GM12801 (cell line): ENCODE results near the gene CAMTA1.

Experiments used
- TF ChIP-seq, protein P1 (sequence below): IDR thresholded peaks from one replicate; pipeline ENCODE4 v1.5.1; 2011; ENCODE audit warnings: control low read depth; ENCODE audit not compliant: insufficient read length; ENCODE audit errors: extremely low read depth

The CAMTA1 gene

GRCh38 chr1:7767176-7767575 is 981.9 kb downstream of the CAMTA1 start:
- TF ChIP-seq, protein P1, sequence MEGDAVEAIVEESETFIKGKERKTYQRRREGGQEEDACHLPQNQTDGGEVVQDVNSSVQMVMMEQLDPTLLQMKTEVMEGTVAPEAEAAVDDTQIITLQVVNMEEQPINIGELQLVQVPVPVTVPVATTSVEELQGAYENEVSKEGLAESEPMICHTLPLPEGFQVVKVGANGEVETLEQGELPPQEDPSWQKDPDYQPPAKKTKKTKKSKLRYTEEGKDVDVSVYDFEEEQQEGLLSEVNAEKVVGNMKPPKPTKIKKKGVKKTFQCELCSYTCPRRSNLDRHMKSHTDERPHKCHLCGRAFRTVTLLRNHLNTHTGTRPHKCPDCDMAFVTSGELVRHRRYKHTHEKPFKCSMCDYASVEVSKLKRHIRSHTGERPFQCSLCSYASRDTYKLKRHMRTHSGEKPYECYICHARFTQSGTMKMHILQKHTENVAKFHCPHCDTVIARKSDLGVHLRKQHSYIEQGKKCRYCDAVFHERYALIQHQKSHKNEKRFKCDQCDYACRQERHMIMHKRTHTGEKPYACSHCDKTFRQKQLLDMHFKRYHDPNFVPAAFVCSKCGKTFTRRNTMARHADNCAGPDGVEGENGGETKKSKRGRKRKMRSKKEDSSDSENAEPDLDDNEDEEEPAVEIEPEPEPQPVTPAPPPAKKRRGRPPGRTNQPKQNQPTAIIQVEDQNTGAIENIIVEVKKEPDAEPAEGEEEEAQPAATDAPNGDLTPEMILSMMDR, result no peak

DNA sequence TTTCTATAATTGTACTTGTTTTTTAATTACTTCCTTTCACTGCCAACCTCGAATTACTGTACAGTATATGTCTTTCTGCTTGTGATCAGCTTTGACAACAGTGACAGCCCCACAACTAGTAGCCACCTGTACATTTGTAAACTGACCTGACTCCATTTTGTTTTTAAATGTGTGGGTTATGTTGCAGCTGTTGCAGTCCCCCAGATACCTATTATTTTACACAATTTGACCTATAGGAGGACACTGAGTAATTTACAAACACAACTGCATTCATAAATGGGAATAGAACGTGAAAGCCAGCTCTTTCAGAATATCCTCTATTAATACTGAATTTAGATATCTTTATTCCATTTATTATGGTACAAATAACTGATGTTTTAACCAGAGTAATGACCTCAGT is 983.3 kb downstream of the CAMTA1 start:
- TF ChIP-seq, protein P1, result no peak

- TF ChIP-seq, protein P1, result no peak
Observed at GRCh38 chr1:7769673-7770412, 984.6 kb downstream of the CAMTA1 start.

DNA sequence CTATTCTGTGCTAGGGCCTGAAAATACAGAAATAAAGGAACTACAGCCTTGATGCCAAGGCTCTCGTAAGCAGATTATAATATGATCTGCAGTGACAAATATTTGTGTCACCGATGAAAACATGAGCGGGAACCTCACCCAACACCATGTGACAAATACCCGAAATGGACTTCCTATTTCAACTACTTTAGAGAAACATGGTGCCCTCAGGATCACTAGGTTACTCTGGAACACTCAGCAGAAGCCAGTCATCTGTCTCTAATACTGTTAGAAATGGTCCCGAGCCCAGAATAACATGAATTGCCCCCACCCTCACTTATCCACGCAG is 985.4 kb downstream of the CAMTA1 start:
- TF ChIP-seq, protein P1, result no peak

DNA sequence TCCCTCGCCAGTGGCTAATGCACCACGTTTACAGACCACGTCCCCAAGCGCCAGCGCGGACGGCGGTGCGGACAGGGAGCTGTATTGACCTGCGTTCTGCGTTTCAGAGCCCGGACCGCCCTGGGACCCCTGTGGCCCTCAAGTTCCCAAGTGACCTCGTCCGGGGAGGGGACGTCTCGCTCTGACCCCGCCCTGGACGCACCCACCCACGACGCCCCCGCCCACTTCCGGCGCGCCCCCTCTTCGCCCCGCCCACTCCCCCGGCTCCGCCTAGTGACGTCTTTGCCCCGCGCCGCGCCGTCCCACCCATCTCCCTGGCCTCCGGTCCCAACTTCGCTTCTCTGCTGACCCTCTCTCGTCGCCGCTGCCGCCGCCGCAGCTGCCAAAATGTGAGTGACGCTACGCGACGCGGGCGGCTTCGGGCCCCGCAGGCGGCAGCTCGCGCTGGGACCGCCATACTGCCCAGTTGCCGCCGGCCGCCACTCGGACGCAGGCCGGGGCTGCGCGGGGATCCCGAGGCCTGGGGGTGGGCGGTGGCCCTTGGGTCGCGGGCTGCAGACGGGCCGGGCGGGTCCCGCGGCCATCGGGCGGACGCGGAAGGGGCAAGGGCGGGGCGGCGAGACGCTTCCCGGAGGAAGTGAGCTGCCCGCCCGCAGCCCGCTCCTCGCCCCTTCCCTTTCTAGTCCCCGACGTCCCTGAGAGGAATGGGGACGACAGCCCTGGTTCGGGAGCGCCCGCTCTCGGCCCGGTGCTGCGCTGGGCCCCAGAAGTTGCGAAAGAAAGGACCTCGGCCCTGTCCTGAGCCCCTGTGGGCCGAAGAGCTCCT is 986.0 kb downstream of the CAMTA1 start, which contains the start of gene VAMP3:
TSS of gene VAMP3 (plus strand) at position 300 of the 826 bp plus-strand sequence. CDS start at position 388, 88 bp downstream.
- TF ChIP-seq, protein P1, result no peak

GRCh38 chr1:7771823-7772299 is 986.6 kb downstream of the CAMTA1 start:
- TF ChIP-seq, protein P1, result no peak

- TF ChIP-seq, protein P1, result no peak
Observed at GRCh38 chr1:7777591-7777990, 992.3 kb downstream of the CAMTA1 start.
